Measurements from ENCODE around the gene NCOA7.

GRCh38 chr6:125749173-125749864 is 41.4 kb upstream of the NCOA7 start, which contains the start of gene HEY2:
- peak in 1 of 4 donors; percentile 11 for TF ChIP-seq CTCF (IDR thresholded peaks at IDR 0.05)
- peak; percentile 98 for TF ChIP-seq POLR2A (IDR thresholded peaks at IDR 0.05)

All from right lobe of liver (tissue), 4 donors.